B cell (primary cell): ENCODE data around the gene COX7B. TPM values are rescaled to one million over a fixed set of nuclear protein-coding genes. Genes with fewer than 3 reads are reported as not detected.
A peak's percentile ranks its signal among the peaks of the same experiment; 100 is the strongest.

Experiments
- ATAC-seq: fragments of 200-7000 bp; cut with Tn5 transposase; one replicate; pipeline ENCODE4 v1.10.0; 2021; ENCODE audit warnings: low read depth, mild to moderate bottlenecking, moderate number of reproducible peaks, moderate library complexity
- CTCF ChIA-PET: fragments of 350-600 bp; sonication (Branson Sonifier 250); formaldehyde crosslinking; loops from one replicate; lab custom pipeline; 2021; ENCODE audit warnings: antibody characterized with exemption, inconsistent platforms; lab: Charles Lee
- POLR2A ChIA-PET: fragments of 350-600 bp; sonication (Branson Sonifier 250); formaldehyde crosslinking; loops from one replicate; lab custom pipeline; 2021; ENCODE audit warnings: antibody characterized with exemption; lab: Charles Lee
- DNase-seq: peaks from one replicate; pipeline ENCODE4 v3.0.0; 2013
- H2AFZ ChIP-seq: 2 replicates; pipeline ENCODE4 v1.6.1; 2012; ENCODE audit warnings: mild to moderate bottlenecking, low read depth, low read length; ENCODE audit not compliant: insufficient read depth, poor library complexity, severe bottlenecking
- H3K27ac ChIP-seq, 2 donors: 1 replicate in 1 of 2; 2 replicates in 1 of 2; pipeline ENCODE4 v1.5.1; 2012 to 2013; ENCODE audit warnings: low read length in 2 of 2, mild to moderate bottlenecking in 2 of 2, moderate library complexity in 1 of 2
- H3K27me3 ChIP-seq, 4 experiments: fragments of 200-600 bp in 1 of 4; sonication (generic) in 1 of 4; replicated peaks in 1 of 4; 1 replicate in 2 of 4; 2 replicates in 2 of 4; pipeline versions ENCODE4 v1.6.1 to v1.7.0; 2013 to 2016; ENCODE audit warnings: low read length in 3 of 4, mild to moderate bottlenecking in 2 of 4, mixed read lengths in 1 of 4, moderate library complexity in 1 of 4; ENCODE audit not compliant: insufficient read depth in 4 of 4, control insufficient read depth in 3 of 4; ENCODE audit errors: control extremely low read depth in 1 of 4
- H3K36me3 ChIP-seq, 2 experiments: replicated peaks in 1 of 2; 1 replicate in 1 of 2; 2 replicates in 1 of 2; pipeline versions ENCODE4 v1.6.1 to v1.7.1; 2013; ENCODE audit warnings: low read length in 1 of 2; ENCODE audit not compliant: insufficient read depth in 2 of 2, control insufficient read depth in 1 of 2; ENCODE audit errors: control extremely low read depth in 1 of 2, extremely low read depth in 1 of 2
- H3K4me1 ChIP-seq, 2 donors: fragments of 200-600 bp in 1 of 2; sonication (generic) in 1 of 2; 1 replicate in 1 of 2; 2 replicates in 1 of 2; pipeline versions ENCODE4 v1.5.1 to v1.6.1; 2013 to 2017; ENCODE audit warnings: low read length in 2 of 2; ENCODE audit not compliant: control insufficient read depth in 2 of 2, insufficient read depth in 2 of 2
- H3K4me2 ChIP-seq: replicated peaks from 2 replicates; pipeline ENCODE3; 2012; ENCODE audit warnings: mild to moderate bottlenecking, low read depth, low read length; ENCODE audit not compliant: poor library complexity, severe bottlenecking
- H3K4me3 ChIP-seq, 5 experiments: fragments of 200-600 bp in 1 of 5; sonication (generic) in 1 of 5; 1 replicate in 3 of 5; 2 replicates in 2 of 5; pipeline versions ENCODE4 v1.5.1 to v1.7.0; 2011 to 2016; ENCODE audit warnings: low read length in 4 of 5, mild to moderate bottlenecking in 4 of 5, low read depth in 2 of 5, control low read depth in 1 of 5, moderate library complexity in 1 of 5; ENCODE audit not compliant: insufficient read depth in 1 of 5; ENCODE audit errors: control extremely low read depth in 1 of 5, extremely low read depth in 1 of 5
- H3K79me2 ChIP-seq: fragments of 200-600 bp; sonication (generic); one replicate; pipeline ENCODE4 v1.6.0; 2016; ENCODE audit warnings: low read length; ENCODE audit not compliant: control insufficient read depth, insufficient read depth
- H3K9ac ChIP-seq: fragments of 200-600 bp; sonication (generic); 2 replicates; pipeline ENCODE4 v1.6.1; 2017; ENCODE audit warnings: mild to moderate bottlenecking, low read length, moderate library complexity
- H3K9me3 ChIP-seq, 3 donors: one replicate each; pipeline versions ENCODE4 v1.6.1 to v1.7.1; 2013; ENCODE audit warnings: low read length in 2 of 3; ENCODE audit not compliant: control insufficient read depth in 2 of 3, insufficient read depth in 1 of 3; ENCODE audit errors: control extremely low read depth in 1 of 3
- H4K20me1 ChIP-seq: 2 replicates; pipeline ENCODE4 v1.6.0; 2012; ENCODE audit warnings: mild to moderate bottlenecking, low read length; ENCODE audit not compliant: insufficient read depth, control insufficient read depth, poor library complexity, severe bottlenecking
- H3K27ac Mint-ChIP-seq: one replicate; pipeline ENCODE4 v1.8.0; 2021; ENCODE audit warnings: mixed read lengths
- H3K27me3 Mint-ChIP-seq: one replicate; pipeline ENCODE4 v1.8.0; 2021; ENCODE audit warnings: mixed read lengths
- H3K4me1 Mint-ChIP-seq: one replicate; pipeline ENCODE4 v1.8.0; 2021; ENCODE audit warnings: mixed read lengths
- H3K4me3 Mint-ChIP-seq: one replicate; pipeline ENCODE4 v1.8.0; 2021; ENCODE audit warnings: mixed read lengths
- H3K9me3 Mint-ChIP-seq: one replicate; pipeline ENCODE4 v1.8.0; 2022; ENCODE audit warnings: mixed read lengths; ENCODE audit not compliant: insufficient read depth
- EZH2 ChIP-seq: IDR thresholded peaks from 2 replicates; pipeline ENCODE4 v1.6.1; 2012; ENCODE audit warnings: borderline replicate concordance, low read depth, mild to moderate bottlenecking, moderate library complexity, low read length; ENCODE audit not compliant: insufficient read depth, poor library complexity, severe bottlenecking
- WGBS: methylation state at CpG from one replicate; pipeline ENCODE4 v1.1.5; 2013; ENCODE audit warnings: missing lambda C conversion rate; ENCODE audit not compliant: insufficient coverage; 5-methylcytosine and 5-hydroxymethylcytosine counted together
- intact Hi-C: fragments of 100-400 bp; cut with micrococcal nuclease; formaldehyde crosslinking; loops from one replicate; pipeline ENCODE4 v1.10.0; 2022
- polyA plus RNA-seq: library from polyadenylated mRNA; depleted of rRNA; stranded (reverse); fragments of >200 nt; gene quantifications from 2 replicates; pipeline ENCODE4 v1.2.3, GENCODE V29; 2012
- total RNA-seq, 2 donors: library from RNA; stranded (reverse); fragments of 120-200 nt in 1 of 2; gene quantifications; 1 replicate in 1 of 2; 2 replicates in 1 of 2; pipeline versions ENCODE4 v1.2.3 to v1.2.4, GENCODE V29; 2013 to 2022
- TF ChIP-seq, protein P1 (sequence below): fragments of 200-600 bp; IDR thresholded peaks from one replicate; pipeline ENCODE4 v1.8.0; 2022; ENCODE audit warnings: antibody characterized with exemption, mild to moderate bottlenecking

The COX7B gene
- total and polyA plus RNA-seq, 2 donors (not counting 1 experiment from before 2014, with no cell fraction given), result 91.1 to 352 TPM

- H4K20me1 ChIP-seq, result no peaks in the 10 kb centered on the region
- no peaks in the 10 kb centered on the region for H3K9me3 ChIP-seq
- CTCF ChIA-PET, result no interaction called here
- no peak overlapping the region for H3K4me3 ChIP-seq
- H3K27ac Mint-ChIP-seq, result no peak overlapping the region
- DNase-seq, result no peak
- H3K79me2 ChIP-seq, result peaks cover 55% of the 10 kb centered on the region
- H3K27ac ChIP-seq, result no peak overlapping the region
- H2AFZ ChIP-seq, result no peak overlapping the region
- POLR2A ChIA-PET, result no interaction called here
- TF ChIP-seq EZH2, result no peak
- TF ChIP-seq, protein P1, sequence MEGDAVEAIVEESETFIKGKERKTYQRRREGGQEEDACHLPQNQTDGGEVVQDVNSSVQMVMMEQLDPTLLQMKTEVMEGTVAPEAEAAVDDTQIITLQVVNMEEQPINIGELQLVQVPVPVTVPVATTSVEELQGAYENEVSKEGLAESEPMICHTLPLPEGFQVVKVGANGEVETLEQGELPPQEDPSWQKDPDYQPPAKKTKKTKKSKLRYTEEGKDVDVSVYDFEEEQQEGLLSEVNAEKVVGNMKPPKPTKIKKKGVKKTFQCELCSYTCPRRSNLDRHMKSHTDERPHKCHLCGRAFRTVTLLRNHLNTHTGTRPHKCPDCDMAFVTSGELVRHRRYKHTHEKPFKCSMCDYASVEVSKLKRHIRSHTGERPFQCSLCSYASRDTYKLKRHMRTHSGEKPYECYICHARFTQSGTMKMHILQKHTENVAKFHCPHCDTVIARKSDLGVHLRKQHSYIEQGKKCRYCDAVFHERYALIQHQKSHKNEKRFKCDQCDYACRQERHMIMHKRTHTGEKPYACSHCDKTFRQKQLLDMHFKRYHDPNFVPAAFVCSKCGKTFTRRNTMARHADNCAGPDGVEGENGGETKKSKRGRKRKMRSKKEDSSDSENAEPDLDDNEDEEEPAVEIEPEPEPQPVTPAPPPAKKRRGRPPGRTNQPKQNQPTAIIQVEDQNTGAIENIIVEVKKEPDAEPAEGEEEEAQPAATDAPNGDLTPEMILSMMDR, result no peak
- H3K9me3 Mint-ChIP-seq, result no peaks in the 10 kb centered on the region
- H3K4me2 ChIP-seq, result no peak overlapping the region
- no peaks in the 10 kb centered on the region for H3K27me3 ChIP-seq
- intact Hi-C loops, result no loop called here
- peaks cover 28% of the 10 kb centered on the region for H3K4me1 Mint-ChIP-seq
- ATAC-seq, result no peak
- no peak overlapping the region for H3K9ac ChIP-seq
- no CpG with 5 or more reads among the region's 2 CpGs for WGBS
- peak overlapping the region; percentile 45 for H3K4me3 Mint-ChIP-seq
- no peaks in the 10 kb centered on the region for H3K27me3 Mint-ChIP-seq
- H3K36me3 ChIP-seq, result peaks cover 0 to 2% of the 10 kb centered on the region in 2 experiments
- peaks cover 4 to 9% of the 10 kb centered on the region in 2 donors for H3K4me1 ChIP-seq
Measured at GRCh38 chrX:77892887-77893286, 6.4 kb upstream of the COX7B start.

GRCh38 chrX:77893713-77894112 lies 5.6 kb upstream of the COX7B start:
- Histone ChIP-seq H3K4me3 (peak overlapping the region in 2 of 5 experiments; percentile 92 to 94), H3K4me2 (peak overlapping the region; percentile 68), H3K4me1 (peaks cover 4 to 10% of the 10 kb centered on the region in 2 donors), H3K9me3 (peaks cover 0 to 3% (median 0%) of the 10 kb centered on the region in 3 donors), H3K27ac (peak overlapping the region; percentile 84 to 98), H2AFZ (no peak overlapping the region), H3K27me3 (no peaks in the 10 kb centered on the region), H4K20me1 (no peaks in the 10 kb centered on the region), H3K79me2 (peaks cover 48% of the 10 kb centered on the region), H3K9ac (no peak overlapping the region), H3K36me3 (peaks cover 0 to 2% of the 10 kb centered on the region in 2 experiments)
- Mint-ChIP-seq H3K9me3 (no peaks in the 10 kb centered on the region), H3K4me3 (peak overlapping the region; percentile 96), H3K27ac (no peak overlapping the region), H3K27me3 (no peaks in the 10 kb centered on the region), H3K4me1 (peaks cover 28% of the 10 kb centered on the region)
- POLR2A ChIA-PET, result no interaction called here
- intact Hi-C loops, result no loop called here
- TF ChIP-seq, protein P1, result no peak
- TF ChIP-seq EZH2, result no peak
- 67% methylated on average over 1 of the region's 10 CpGs for WGBS
- DNase-seq, result no peak
- no peak for ATAC-seq
- CTCF ChIA-PET, result no interaction called here
